ENCODE data around the gene CDH10. TPM values are rescaled to one million over a fixed set of nuclear protein-coding genes. Genes with fewer than 3 reads are reported as not detected.

CDH10 gene
- total and polyA plus RNA-seq, 2 experiments from 2014 or later = not detected

DNA sequence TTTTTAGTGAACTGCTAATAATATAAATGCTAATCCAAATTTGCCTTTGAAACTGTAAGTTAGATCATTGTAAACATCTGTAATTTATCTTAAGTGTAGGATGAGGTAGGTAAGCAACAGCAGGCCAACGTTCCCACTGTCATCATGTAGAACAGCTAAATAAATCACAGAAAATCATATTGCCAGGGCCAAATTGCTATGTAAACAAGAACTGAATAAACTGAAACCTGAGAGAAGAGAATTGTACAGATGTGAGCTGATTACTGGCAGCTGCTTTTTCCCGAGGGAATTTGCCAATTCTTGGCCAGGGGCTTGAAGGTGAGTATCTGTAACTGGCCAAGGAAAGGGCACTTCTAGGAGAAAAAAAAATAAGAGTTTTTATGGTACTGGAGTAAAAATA, 97.6 kb downstream of the CDH10 start:
- Histone ChIP-seq H3K4me1 (ENCODE audit: insufficient read depth) (no peaks in the 10 kb centered on the region), H3F3A (replicated peaks; ENCODE audit: low read depth) (no peaks in the 10 kb centered on the region), H3K27ac (ENCODE audit: low read depth) (no peak overlapping the region), H3K27me3 (ENCODE audit: insufficient read depth) (no peaks in the 10 kb centered on the region), H3K4me2 (no peak overlapping the region), H3K79me2 (replicated peaks; ENCODE audit: insufficient read depth) (no peaks in the 10 kb centered on the region), H3K36me3 (ENCODE audit: insufficient read depth) (no peaks in the 10 kb centered on the region), H2AFZ (no peak overlapping the region), H4K20me1 (replicated peaks; ENCODE audit: insufficient read depth) (no peaks in the 10 kb centered on the region), H3K9me2 (ENCODE audit: insufficient read depth) (no peaks in the 10 kb centered on the region), H3K4me3 (no peak overlapping the region)
- no peaks in the 10 kb centered on the region for H3K36me3 Mint-ChIP-seq (ENCODE audit: low read depth)
- H3K4me1 Mint-ChIP-seq = no peaks in the 10 kb centered on the region
- H3K9me3 Mint-ChIP-seq = no peaks in the 10 kb centered on the region
- ATAC-seq (no peak), DNase-seq (ENCODE audit: low spot score) (no peak)
- H3K27me3 Mint-ChIP-seq (ENCODE audit: insufficient read depth, low read depth, poor library complexity) = no peaks in the 10 kb centered on the region
- no peak overlapping the region for H3K27ac Mint-ChIP-seq
- TF ChIP-seq, protein P1, sequence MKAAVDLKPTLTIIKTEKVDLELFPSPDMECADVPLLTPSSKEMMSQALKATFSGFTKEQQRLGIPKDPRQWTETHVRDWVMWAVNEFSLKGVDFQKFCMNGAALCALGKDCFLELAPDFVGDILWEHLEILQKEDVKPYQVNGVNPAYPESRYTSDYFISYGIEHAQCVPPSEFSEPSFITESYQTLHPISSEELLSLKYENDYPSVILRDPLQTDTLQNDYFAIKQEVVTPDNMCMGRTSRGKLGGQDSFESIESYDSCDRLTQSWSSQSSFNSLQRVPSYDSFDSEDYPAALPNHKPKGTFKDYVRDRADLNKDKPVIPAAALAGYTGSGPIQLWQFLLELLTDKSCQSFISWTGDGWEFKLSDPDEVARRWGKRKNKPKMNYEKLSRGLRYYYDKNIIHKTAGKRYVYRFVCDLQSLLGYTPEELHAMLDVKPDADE (IDR thresholded peaks at IDR 0.05) = no peak
- TF ChIP-seq JUNB (IDR thresholded peaks at IDR 0.05; ENCODE audit: unreplicated experiment) (no peak), ZNF114 (CRISPR knock-in tag; IDR thresholded peaks at IDR 0.05) (no peak), EZH2 (IDR thresholded peaks at IDR 0.05; ENCODE audit: low read depth, unreplicated experiment) (no peak)
- TF ChIP-seq, protein P2, sequence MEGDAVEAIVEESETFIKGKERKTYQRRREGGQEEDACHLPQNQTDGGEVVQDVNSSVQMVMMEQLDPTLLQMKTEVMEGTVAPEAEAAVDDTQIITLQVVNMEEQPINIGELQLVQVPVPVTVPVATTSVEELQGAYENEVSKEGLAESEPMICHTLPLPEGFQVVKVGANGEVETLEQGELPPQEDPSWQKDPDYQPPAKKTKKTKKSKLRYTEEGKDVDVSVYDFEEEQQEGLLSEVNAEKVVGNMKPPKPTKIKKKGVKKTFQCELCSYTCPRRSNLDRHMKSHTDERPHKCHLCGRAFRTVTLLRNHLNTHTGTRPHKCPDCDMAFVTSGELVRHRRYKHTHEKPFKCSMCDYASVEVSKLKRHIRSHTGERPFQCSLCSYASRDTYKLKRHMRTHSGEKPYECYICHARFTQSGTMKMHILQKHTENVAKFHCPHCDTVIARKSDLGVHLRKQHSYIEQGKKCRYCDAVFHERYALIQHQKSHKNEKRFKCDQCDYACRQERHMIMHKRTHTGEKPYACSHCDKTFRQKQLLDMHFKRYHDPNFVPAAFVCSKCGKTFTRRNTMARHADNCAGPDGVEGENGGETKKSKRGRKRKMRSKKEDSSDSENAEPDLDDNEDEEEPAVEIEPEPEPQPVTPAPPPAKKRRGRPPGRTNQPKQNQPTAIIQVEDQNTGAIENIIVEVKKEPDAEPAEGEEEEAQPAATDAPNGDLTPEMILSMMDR (conservative IDR thresholded peaks at IDR 0.05; ENCODE audit: low read depth in 2 of 2) = no peak
- TF ChIP-seq, protein P3, sequence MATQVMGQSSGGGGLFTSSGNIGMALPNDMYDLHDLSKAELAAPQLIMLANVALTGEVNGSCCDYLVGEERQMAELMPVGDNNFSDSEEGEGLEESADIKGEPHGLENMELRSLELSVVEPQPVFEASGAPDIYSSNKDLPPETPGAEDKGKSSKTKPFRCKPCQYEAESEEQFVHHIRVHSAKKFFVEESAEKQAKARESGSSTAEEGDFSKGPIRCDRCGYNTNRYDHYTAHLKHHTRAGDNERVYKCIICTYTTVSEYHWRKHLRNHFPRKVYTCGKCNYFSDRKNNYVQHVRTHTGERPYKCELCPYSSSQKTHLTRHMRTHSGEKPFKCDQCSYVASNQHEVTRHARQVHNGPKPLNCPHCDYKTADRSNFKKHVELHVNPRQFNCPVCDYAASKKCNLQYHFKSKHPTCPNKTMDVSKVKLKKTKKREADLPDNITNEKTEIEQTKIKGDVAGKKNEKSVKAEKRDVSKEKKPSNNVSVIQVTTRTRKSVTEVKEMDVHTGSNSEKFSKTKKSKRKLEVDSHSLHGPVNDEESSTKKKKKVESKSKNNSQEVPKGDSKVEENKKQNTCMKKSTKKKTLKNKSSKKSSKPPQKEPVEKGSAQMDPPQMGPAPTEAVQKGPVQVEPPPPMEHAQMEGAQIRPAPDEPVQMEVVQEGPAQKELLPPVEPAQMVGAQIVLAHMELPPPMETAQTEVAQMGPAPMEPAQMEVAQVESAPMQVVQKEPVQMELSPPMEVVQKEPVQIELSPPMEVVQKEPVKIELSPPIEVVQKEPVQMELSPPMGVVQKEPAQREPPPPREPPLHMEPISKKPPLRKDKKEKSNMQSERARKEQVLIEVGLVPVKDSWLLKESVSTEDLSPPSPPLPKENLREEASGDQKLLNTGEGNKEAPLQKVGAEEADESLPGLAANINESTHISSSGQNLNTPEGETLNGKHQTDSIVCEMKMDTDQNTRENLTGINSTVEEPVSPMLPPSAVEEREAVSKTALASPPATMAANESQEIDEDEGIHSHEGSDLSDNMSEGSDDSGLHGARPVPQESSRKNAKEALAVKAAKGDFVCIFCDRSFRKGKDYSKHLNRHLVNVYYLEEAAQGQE (IDR thresholded peaks at IDR 0.05; ENCODE audit: unreplicated experiment) = no peak
- TF ChIP-seq, protein P4, sequence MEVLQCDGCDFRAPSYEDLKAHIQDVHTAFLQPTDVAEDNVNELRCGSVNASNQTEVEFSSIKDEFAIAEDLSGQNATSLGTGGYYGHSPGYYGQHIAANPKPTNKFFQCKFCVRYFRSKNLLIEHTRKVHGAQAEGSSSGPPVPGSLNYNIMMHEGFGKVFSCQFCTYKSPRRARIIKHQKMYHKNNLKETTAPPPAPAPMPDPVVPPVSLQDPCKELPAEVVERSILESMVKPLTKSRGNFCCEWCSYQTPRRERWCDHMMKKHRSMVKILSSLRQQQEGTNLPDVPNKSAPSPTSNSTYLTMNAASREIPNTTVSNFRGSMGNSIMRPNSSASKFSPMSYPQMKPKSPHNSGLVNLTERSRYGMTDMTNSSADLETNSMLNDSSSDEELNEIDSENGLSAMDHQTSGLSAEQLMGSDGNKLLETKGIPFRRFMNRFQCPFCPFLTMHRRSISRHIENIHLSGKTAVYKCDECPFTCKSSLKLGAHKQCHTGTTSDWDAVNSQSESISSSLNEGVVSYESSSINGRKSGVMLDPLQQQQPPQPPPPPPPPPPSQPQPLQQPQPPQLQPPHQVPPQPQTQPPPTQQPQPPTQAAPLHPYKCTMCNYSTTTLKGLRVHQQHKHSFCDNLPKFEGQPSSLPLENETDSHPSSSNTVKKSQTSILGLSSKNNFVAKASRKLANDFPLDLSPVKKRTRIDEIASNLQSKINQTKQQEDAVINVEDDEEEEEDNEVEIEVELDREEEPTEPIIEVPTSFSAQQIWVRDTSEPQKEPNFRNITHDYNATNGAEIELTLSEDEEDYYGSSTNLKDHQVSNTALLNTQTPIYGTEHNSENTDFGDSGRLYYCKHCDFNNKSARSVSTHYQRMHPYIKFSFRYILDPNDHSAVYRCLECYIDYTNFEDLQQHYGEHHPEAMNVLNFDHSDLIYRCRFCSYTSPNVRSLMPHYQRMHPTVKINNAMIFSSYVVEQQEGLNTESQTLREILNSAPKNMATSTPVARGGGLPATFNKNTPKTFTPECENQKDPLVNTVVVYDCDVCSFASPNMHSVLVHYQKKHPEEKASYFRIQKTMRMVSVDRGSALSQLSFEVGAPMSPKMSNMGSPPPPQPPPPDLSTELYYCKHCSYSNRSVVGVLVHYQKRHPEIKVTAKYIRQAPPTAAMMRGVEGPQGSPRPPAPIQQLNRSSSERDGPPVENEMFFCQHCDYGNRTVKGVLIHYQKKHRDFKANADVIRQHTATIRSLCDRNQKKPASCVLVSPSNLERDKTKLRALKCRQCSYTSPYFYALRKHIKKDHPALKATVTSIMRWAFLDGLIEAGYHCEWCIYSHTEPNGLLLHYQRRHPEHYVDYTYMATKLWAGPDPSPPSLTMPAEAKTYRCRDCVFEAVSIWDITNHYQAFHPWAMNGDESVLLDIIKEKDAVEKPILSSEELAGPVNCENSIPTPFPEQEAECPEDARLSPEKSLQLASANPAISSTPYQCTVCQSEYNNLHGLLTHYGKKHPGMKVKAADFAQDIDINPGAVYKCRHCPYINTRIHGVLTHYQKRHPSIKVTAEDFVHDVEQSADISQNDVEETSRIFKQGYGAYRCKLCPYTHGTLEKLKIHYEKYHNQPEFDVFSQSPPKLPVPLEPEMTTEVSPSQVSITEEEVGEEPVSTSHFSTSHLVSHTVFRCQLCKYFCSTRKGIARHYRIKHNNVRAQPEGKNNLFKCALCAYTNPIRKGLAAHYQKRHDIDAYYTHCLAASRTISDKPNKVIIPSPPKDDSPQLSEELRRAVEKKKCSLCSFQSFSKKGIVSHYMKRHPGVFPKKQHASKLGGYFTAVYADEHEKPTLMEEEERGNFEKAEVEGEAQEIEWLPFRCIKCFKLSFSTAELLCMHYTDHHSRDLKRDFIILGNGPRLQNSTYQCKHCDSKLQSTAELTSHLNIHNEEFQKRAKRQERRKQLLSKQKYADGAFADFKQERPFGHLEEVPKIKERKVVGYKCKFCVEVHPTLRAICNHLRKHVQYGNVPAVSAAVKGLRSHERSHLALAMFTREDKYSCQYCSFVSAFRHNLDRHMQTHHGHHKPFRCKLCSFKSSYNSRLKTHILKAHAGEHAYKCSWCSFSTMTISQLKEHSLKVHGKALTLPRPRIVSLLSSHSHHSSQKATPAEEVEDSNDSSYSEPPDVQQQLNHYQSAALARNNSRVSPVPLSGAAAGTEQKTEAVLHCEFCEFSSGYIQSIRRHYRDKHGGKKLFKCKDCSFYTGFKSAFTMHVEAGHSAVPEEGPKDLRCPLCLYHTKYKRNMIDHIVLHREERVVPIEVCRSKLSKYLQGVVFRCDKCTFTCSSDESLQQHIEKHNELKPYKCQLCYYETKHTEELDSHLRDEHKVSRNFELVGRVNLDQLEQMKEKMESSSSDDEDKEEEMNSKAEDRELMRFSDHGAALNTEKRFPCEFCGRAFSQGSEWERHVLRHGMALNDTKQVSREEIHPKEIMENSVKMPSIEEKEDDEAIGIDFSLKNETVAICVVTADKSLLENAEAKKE (CRISPR knock-in tag; IDR thresholded peaks at IDR 0.05) = no peak
- no peak overlapping the region for H3K4me3 Mint-ChIP-seq
